ENCODE measurements around the gene AKAP6. TPM values are rescaled to one million over a fixed set of nuclear protein-coding genes. Genes with fewer than 3 reads are reported as not detected.

AKAP6 gene
- total RNA-seq, 2 experiments from 2014 or later, result 0.13 to 0.72 TPM

DNA sequence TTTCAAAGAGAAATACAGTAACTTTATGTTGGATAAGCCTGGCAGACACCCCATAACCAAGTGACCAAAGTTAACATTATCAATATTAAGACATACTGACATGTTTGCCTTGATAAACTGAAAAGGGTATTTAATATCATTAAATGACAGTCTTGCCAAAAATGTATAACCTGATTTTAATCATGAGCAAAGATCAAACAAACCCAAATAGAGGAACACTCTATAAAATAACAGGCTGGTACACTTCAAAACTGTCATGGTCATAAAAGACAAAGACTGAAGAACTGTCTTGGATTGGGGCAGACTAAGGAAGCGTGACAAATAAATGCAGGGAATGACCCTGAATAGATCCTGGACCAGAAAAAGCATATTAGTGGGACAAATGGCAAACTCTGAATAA lies 64.0 kb downstream of the AKAP6 start:
- no peaks in the 10 kb centered on the region for H3K9me3 ChIP-seq (ENCODE audit: low read length)
- no peak for DNase-seq (ENCODE audit: low spot score)
- H3K4me3 ChIP-seq (ENCODE audit: low read depth, low read length, poor library complexity, severe bottlenecking), result no peak overlapping the region
- H3K36me3 ChIP-seq (ENCODE audit: insufficient read depth, low read length), result no peaks in the 10 kb centered on the region
- H3K9me2 ChIP-seq (ENCODE audit: insufficient read depth, low read length), result no peaks in the 10 kb centered on the region
- TF ChIP-seq, protein P1, sequence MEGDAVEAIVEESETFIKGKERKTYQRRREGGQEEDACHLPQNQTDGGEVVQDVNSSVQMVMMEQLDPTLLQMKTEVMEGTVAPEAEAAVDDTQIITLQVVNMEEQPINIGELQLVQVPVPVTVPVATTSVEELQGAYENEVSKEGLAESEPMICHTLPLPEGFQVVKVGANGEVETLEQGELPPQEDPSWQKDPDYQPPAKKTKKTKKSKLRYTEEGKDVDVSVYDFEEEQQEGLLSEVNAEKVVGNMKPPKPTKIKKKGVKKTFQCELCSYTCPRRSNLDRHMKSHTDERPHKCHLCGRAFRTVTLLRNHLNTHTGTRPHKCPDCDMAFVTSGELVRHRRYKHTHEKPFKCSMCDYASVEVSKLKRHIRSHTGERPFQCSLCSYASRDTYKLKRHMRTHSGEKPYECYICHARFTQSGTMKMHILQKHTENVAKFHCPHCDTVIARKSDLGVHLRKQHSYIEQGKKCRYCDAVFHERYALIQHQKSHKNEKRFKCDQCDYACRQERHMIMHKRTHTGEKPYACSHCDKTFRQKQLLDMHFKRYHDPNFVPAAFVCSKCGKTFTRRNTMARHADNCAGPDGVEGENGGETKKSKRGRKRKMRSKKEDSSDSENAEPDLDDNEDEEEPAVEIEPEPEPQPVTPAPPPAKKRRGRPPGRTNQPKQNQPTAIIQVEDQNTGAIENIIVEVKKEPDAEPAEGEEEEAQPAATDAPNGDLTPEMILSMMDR (conservative IDR thresholded peaks at IDR 0.05; ENCODE audit: low read length), result no peak
- TF ChIP-seq EZH2phosphoT487 (IDR thresholded peaks at IDR 0.05; ENCODE audit: borderline replicate concordance, low read depth, low read length), result no peak
- no peak overlapping the region for H3K27ac ChIP-seq (ENCODE audit: low read depth, low read length, poor library complexity, severe bottlenecking)
- ChIA-PET POLR2A (no interaction called here), CTCF (ENCODE audit: unreplicated experiment) (no interaction called here)
- intact Hi-C loops (cut with micrococcal nuclease; ENCODE audit: unreplicated experiment), result no loop called here
- H3K4me2 ChIP-seq (ENCODE audit: low read length), result no peak overlapping the region
- no TSS peak for BruUV-seq (replicated peaks)
- no peaks in the 10 kb centered on the region for H3K4me1 ChIP-seq (ENCODE audit: insufficient read depth, low read length, poor library complexity, severe bottlenecking)
- H4K20me1 ChIP-seq (ENCODE audit: insufficient read depth, low read length), result no peaks in the 10 kb centered on the region
- H3K79me2 ChIP-seq (ENCODE audit: insufficient read depth, low read depth, low read length), result no peaks in the 10 kb centered on the region
- no peak overlapping the region for H2AFZ ChIP-seq (ENCODE audit: low read length)

DNA sequence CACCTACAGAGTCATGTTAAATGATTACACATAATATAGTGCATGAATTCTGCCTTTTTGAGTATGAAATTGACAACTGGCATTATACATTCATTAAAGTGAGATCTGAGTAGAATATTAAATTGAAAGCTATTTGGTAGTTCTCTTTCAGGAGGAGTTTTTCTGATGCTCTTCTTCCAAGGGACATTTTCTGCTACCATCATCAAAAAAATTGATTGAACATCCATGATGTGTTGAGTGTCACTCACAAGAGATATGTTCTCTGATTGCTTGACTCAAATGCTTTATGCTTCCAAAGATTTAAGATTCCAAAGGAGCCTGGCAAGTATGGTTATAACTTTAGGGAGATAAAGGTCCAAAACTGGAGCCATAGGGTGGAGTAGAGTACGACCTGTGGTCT lies 64.9 kb downstream of the AKAP6 start:
- no peaks in the 10 kb centered on the region for H3K9me2 ChIP-seq (ENCODE audit: insufficient read depth, low read length)
- no peaks in the 10 kb centered on the region for H3K4me1 ChIP-seq (ENCODE audit: insufficient read depth, low read length, poor library complexity, severe bottlenecking)
- no peaks in the 10 kb centered on the region for H3K9me3 ChIP-seq (ENCODE audit: low read length)
- CTCF ChIA-PET (ENCODE audit: unreplicated experiment), result no interaction called here
- intact Hi-C loops (cut with micrococcal nuclease; ENCODE audit: unreplicated experiment), result no loop called here
- no peaks in the 10 kb centered on the region for H4K20me1 ChIP-seq (ENCODE audit: insufficient read depth, low read length)
- no TSS peak for BruUV-seq (replicated peaks)
- no peak overlapping the region for H3K27ac ChIP-seq (ENCODE audit: low read depth, low read length, poor library complexity, severe bottlenecking)
- DNase-seq (ENCODE audit: low spot score), result no peak
- no peak overlapping the region for H3K4me3 ChIP-seq (ENCODE audit: low read depth, low read length, poor library complexity, severe bottlenecking)
- H3K36me3 ChIP-seq (ENCODE audit: insufficient read depth, low read length), result no peaks in the 10 kb centered on the region
- no peak overlapping the region for H3K4me2 ChIP-seq (ENCODE audit: low read length)
- no peak overlapping the region for H2AFZ ChIP-seq (ENCODE audit: low read length)
- TF ChIP-seq EZH2phosphoT487 (IDR thresholded peaks at IDR 0.05; ENCODE audit: borderline replicate concordance, low read depth, low read length), result no peak
- TF ChIP-seq, protein P1 (conservative IDR thresholded peaks at IDR 0.05; ENCODE audit: low read length), result no peak
- POLR2A ChIA-PET, result interaction anchor here (0.9 kb wide), 1 partner anchor 9 kb away, joined by 3 read pairs; no protein-coding TSS in a partner anchor
- H3K79me2 ChIP-seq (ENCODE audit: insufficient read depth, low read depth, low read length), result no peaks in the 10 kb centered on the region

DNA sequence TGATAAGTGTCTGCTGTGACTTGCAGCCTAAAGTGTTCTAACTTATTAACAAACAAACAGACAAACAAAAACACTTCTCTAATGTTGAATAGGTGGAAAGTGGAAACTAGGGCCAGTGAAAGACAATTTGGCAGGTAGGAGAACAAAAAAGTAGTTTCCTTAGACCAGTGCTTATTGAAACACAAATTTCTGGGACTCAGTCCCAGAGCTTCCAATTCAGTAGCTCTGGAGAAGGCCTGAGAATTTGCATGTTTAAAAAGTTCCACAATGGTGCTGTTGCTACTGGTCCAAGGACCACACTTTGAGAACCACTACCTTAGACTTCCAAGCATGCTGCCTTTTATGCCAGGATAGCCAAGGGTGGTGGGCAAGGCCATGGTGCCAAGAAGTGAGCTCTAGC lies 67.8 kb downstream of the AKAP6 start:
- BruUV-seq (replicated peaks), result no TSS peak
- Histone ChIP-seq H3K79me2 (ENCODE audit: insufficient read depth, low read depth, low read length) (no peaks in the 10 kb centered on the region), H2AFZ (ENCODE audit: low read length) (no peak overlapping the region), H3K9me2 (ENCODE audit: insufficient read depth, low read length) (no peaks in the 10 kb centered on the region), H4K20me1 (ENCODE audit: insufficient read depth, low read length) (no peaks in the 10 kb centered on the region), H3K27ac (ENCODE audit: low read depth, low read length, poor library complexity, severe bottlenecking) (no peak overlapping the region), H3K4me2 (ENCODE audit: low read length) (no peak overlapping the region), H3K9me3 (ENCODE audit: low read length) (no peaks in the 10 kb centered on the region), H3K36me3 (ENCODE audit: insufficient read depth, low read length) (no peaks in the 10 kb centered on the region), H3K4me1 (ENCODE audit: insufficient read depth, low read length, poor library complexity, severe bottlenecking) (no peaks in the 10 kb centered on the region), H3K4me3 (ENCODE audit: low read depth, low read length, poor library complexity, severe bottlenecking) (no peak overlapping the region)
- CTCF ChIA-PET (ENCODE audit: unreplicated experiment), result no interaction called here
- intact Hi-C loops (cut with micrococcal nuclease; ENCODE audit: unreplicated experiment), result no loop called here
- no peak for TF ChIP-seq EZH2phosphoT487 (IDR thresholded peaks at IDR 0.05; ENCODE audit: borderline replicate concordance, low read depth, low read length)
- TF ChIP-seq, protein P1 (conservative IDR thresholded peaks at IDR 0.05; ENCODE audit: low read length), result no peak
- POLR2A ChIA-PET, result interaction anchor here (0.6 to 0.9 kb wide), 2 partner anchors 9 to 17 kb away, joined by 3 read pairs; no protein-coding TSS in a partner anchor
- no peak for DNase-seq (ENCODE audit: low spot score)

All from OCI-LY7 (cell line).